OCI-M1 (cell line): ENCODE data around the gene CD6.
"Not testable (repeated sequence)": the region's sequence is repeated elsewhere in the genome, so short reads cannot be mapped to it uniquely, and the experiment has no call there.

Source experiments
- DNase-seq: peaks from one replicate; lab custom pipeline; 2025; lab: John Stamatoyannopoulos, UW

Gene CD6

GRCh38 chr11:60953781-60954180, 17.7 kb upstream of the CD6 start:
- DNase-seq, result peak; percentile 16

GRCh38 chr11:60954421-60954820, 17.1 kb upstream of the CD6 start:
- peak; percentile 10 for DNase-seq

- DNase-seq, result no peak
Measured at GRCh38 chr11:60955571-60955970, 15.9 kb upstream of the CD6 start.

GRCh38 chr11:60957188-60957587, 14.3 kb upstream of the CD6 start:
- no peak for DNase-seq

- no peak for DNase-seq
Measured at GRCh38 chr11:60959431-60959830, 12.0 kb upstream of the CD6 start.

GRCh38 chr11:60960405-60960804, 11.1 kb upstream of the CD6 start:
- no peak for DNase-seq

GRCh38 chr11:60964801-60965200, 6.7 kb upstream of the CD6 start:
- DNase-seq, result no peak

- no peak for DNase-seq
Measured at GRCh38 chr11:60966890-60967289, 4.6 kb upstream of the CD6 start.

GRCh38 chr11:60968223-60968622, 3.3 kb upstream of the CD6 start:
- no peak for DNase-seq

- DNase-seq, result peak; percentile 68
Measured at GRCh38 chr11:60970369-60970774, 1.1 kb upstream of the CD6 start.

GRCh38 chr11:60970890-60971289, 590 bp upstream of the CD6 start:
- no peak for DNase-seq

GRCh38 chr11:60972182-60973030, 926 bp downstream of the CD6 start:
- DNase-seq, result no peak

GRCh38 chr11:60973699-60974098, 2.2 kb downstream of the CD6 start:
- no peak for DNase-seq

GRCh38 chr11:60974316-60974715, 2.8 kb downstream of the CD6 start:
- not testable (repeated sequence) for DNase-seq

GRCh38 chr11:60974726-60975125, 3.2 kb downstream of the CD6 start:
- DNase-seq, result no peak

GRCh38 chr11:60977224-60977623, 5.7 kb downstream of the CD6 start:
- no peak for DNase-seq

GRCh38 chr11:60977836-60978235, 6.4 kb downstream of the CD6 start:
- DNase-seq, result no peak

- peak; percentile 28 for DNase-seq
Measured at GRCh38 chr11:60978546-60979380, 7.3 kb downstream of the CD6 start.

GRCh38 chr11:60981515-60981914, 10.0 kb downstream of the CD6 start:
- DNase-seq, result no peak

GRCh38 chr11:60982184-60982583, 10.7 kb downstream of the CD6 start:
- no peak for DNase-seq

- no peak for DNase-seq
Measured at GRCh38 chr11:60984149-60984548, 12.7 kb downstream of the CD6 start.

GRCh38 chr11:60984636-60985035, 13.2 kb downstream of the CD6 start:
- no peak for DNase-seq

GRCh38 chr11:60985501-60985900, 14.0 kb downstream of the CD6 start:
- no peak for DNase-seq
